Vagina (tissue), 2 donors: ENCODE data around the gene C7orf33. TPM values are rescaled to one million over a fixed set of nuclear protein-coding genes. Genes with fewer than 3 reads are reported as not detected.

Source experiments
- DNase-seq, 2 donors: peaks; one replicate each; pipeline ENCODE4 v3.0.0-alpha.2; 2017; ENCODE audit errors: extremely low spot score in 2 of 2
- H3K27ac ChIP-seq: fragments of 200-600 bp; sonication (generic); one replicate; pipeline ENCODE4 v1.5.1; 2019
- H3K27me3 ChIP-seq: fragments of 200-600 bp; sonication (generic); one replicate; pipeline ENCODE4 v1.5.1; 2019
- H3K36me3 ChIP-seq, 2 donors: fragments of 200-600 bp; sonication (generic); one replicate each; pipeline ENCODE4 v1.5.1; 2017 to 2019
- H3K4me1 ChIP-seq: fragments of 200-600 bp; sonication (generic); one replicate; pipeline ENCODE4 v1.5.1; 2019
- H3K4me3 ChIP-seq, 2 donors: fragments of 200-600 bp; sonication (generic); 1 replicate in 1 of 2; 2 replicates in 1 of 2; pipeline ENCODE4 v1.5.1; 2016 to 2019
- H3K9me3 ChIP-seq: fragments of 200-600 bp; sonication (generic); one replicate; pipeline ENCODE4 v1.5.1; 2019
- POLR2A ChIP-seq, 2 donors: fragments of 450-650 bp; IDR thresholded peaks; one replicate each; pipeline ENCODE4 v1.6.1; 2017; ENCODE audit warnings: antibody characterized with exemption in 2 of 2, mild to moderate bottlenecking in 2 of 2, moderate library complexity in 2 of 2
- POLR2AphosphoS5 ChIP-seq, 2 donors: sonication (generic); formaldehyde crosslinking; IDR thresholded peaks; one replicate each; pipeline ENCODE4 v1.9.0; 2017; ENCODE audit warnings: antibody characterized with exemption in 2 of 2, mild to moderate bottlenecking in 2 of 2, low read depth in 1 of 2; ENCODE audit not compliant: insufficient read depth in 1 of 2
- intact Hi-C: fragments of 100-400 bp; cut with DNase I; formaldehyde crosslinking; loops from one replicate; pipeline ENCODE4 v1.15.1; 2023
- total RNA-seq: library from RNA; depleted of rRNA; stranded (reverse); fragments of >200 nt; gene quantifications from one replicate; pipeline ENCODE4 v1.2.3, GENCODE V29; 2016
- TF ChIP-seq, protein P1 (sequence below), 3 experiments: fragments of 450-650 bp in 2 of 3; fragments of 200-600 bp in 1 of 3; sonication (generic) in 1 of 3; IDR thresholded peaks; one replicate each; pipeline ENCODE4 v1.5.1; 2017 to 2019; ENCODE audit warnings: antibody characterized with exemption in 3 of 3, mild to moderate bottlenecking in 2 of 3, moderate library complexity in 2 of 3

Gene C7orf33
- total RNA-seq, 1 donor from 2014 or later, result not detected

DNA sequence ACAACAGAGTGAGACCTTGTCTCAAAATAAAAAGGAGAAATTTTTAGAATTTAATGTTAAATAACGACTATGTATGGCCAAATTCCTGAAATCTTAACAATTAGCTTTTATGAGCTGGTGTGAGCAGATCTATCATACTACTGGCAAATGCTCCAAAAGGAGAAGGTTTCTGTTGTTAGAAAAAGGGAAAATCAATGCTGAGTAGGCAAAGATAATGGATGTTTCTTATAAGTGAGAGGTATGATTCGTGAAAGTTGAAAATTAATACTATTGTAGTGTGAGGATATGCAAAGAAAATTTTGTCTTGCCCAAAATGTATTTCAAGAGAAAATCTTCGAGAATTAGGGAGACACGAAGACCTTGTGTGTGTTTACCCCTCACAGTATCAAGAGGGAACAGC, 67.4 kb downstream of the C7orf33 start:
- Histone ChIP-seq H3K9me3 (no peaks in the 10 kb centered on the region), H3K27me3 (no peaks in the 10 kb centered on the region), H3K4me3 (no peak overlapping the region), H3K36me3 (no peaks in the 10 kb centered on the region), H3K4me1 (no peaks in the 10 kb centered on the region), H3K27ac (no peak overlapping the region)
- DNase-seq, result no peak
- TF ChIP-seq, protein P1, sequence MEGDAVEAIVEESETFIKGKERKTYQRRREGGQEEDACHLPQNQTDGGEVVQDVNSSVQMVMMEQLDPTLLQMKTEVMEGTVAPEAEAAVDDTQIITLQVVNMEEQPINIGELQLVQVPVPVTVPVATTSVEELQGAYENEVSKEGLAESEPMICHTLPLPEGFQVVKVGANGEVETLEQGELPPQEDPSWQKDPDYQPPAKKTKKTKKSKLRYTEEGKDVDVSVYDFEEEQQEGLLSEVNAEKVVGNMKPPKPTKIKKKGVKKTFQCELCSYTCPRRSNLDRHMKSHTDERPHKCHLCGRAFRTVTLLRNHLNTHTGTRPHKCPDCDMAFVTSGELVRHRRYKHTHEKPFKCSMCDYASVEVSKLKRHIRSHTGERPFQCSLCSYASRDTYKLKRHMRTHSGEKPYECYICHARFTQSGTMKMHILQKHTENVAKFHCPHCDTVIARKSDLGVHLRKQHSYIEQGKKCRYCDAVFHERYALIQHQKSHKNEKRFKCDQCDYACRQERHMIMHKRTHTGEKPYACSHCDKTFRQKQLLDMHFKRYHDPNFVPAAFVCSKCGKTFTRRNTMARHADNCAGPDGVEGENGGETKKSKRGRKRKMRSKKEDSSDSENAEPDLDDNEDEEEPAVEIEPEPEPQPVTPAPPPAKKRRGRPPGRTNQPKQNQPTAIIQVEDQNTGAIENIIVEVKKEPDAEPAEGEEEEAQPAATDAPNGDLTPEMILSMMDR (IDR thresholded peaks at IDR 0.05), result no peak
- intact Hi-C loops, result loop anchor here (2.0 kb wide), 1 partner anchor 45 kb away; no protein-coding TSS in a partner anchor

DNA sequence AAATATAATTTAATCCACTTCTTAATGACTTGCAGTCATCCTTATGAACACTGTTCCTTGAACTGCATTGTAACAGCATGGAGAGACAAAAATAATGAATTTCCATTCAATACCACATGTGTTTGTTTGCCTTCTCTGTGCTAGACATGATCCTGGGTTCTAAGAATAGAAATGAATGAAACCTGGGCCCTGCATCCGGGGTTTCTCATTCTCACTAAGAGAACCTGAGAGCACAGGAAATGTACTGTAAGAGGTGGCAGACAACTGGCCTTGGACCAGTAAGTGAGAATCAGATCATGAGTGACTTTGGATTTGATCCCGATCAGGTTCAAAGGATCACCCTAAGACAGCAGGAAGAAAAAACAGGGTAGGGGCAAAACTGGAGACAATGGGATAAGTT, 70.9 kb downstream of the C7orf33 start:
- no peak for DNase-seq
- H3K27me3 ChIP-seq, result no peaks in the 10 kb centered on the region
- intact Hi-C loops, result no loop called here
- no peak overlapping the region for H3K4me3 ChIP-seq
- no peak overlapping the region for H3K27ac ChIP-seq
- no peaks in the 10 kb centered on the region for H3K36me3 ChIP-seq
- TF ChIP-seq POLR2A (IDR thresholded peaks at IDR 0.05) (no peak), POLR2AphosphoS5 (IDR thresholded peaks at IDR 0.05; ENCODE audit: insufficient read depth in 1 of 2, low read depth in 1 of 2) (no peak)
- TF ChIP-seq, protein P1 (IDR thresholded peaks at IDR 0.05), result no peak
- no peaks in the 10 kb centered on the region for H3K9me3 ChIP-seq
- H3K4me1 ChIP-seq, result no peaks in the 10 kb centered on the region

DNA sequence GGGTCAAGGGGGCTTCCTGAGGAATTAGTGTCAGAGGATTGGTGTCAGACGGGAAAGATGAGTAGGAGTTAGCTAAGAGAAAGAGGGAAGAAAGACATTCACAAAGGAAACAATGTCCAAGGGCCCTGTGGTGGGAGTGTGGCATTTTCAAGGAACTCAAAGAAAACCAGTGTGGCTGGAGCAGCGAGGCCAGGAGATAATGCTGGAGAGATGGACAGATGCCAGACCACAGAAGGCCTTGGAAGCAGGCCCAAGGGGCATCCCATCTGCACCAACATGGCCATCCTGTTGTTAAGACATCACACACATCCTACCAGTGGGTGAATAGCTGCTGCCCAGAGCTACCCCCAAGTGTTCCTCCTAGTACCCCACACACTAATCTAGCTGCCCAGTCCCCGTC, 72.1 kb downstream of the C7orf33 start:
- no peaks in the 10 kb centered on the region for H3K9me3 ChIP-seq
- no peaks in the 10 kb centered on the region for H3K27me3 ChIP-seq
- no peak overlapping the region for H3K4me3 ChIP-seq
- TF ChIP-seq, protein P1 (IDR thresholded peaks at IDR 0.05), result no peak
- no peak for TF ChIP-seq POLR2A (IDR thresholded peaks at IDR 0.05)
- intact Hi-C loops, result no loop called here
- no peaks in the 10 kb centered on the region for H3K36me3 ChIP-seq
- DNase-seq, result no peak
- no peaks in the 10 kb centered on the region for H3K4me1 ChIP-seq
- H3K27ac ChIP-seq, result no peak overlapping the region

DNA sequence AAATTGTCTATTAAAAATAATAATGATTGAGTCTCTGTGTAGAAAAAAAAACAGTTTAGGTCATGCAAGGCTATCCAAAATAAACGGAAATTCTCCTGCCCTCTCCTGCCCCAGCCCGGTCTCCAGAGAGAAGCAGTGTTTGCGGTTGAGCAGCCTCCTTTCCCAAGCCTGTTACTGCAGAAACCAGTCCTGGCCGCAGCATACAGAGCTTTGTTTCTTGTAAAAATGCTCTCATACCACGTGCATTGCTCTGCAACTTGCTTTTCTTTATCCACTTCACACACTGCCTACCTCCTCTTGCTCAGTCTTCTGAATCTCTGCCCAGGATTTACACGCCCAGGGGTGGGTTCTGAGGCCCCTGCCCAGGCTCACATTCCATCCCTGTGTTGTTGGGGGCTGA, 73.8 kb downstream of the C7orf33 start:
- Histone ChIP-seq H3K4me3 (no peak overlapping the region), H3K4me1 (no peaks in the 10 kb centered on the region), H3K27ac (no peak overlapping the region), H3K27me3 (no peaks in the 10 kb centered on the region), H3K9me3 (no peaks in the 10 kb centered on the region), H3K36me3 (no peaks in the 10 kb centered on the region)
- DNase-seq, result no peak
- intact Hi-C loops, result no loop called here
- TF ChIP-seq, protein P1 (IDR thresholded peaks at IDR 0.05), result no peak
- TF ChIP-seq POLR2AphosphoS5 (IDR thresholded peaks at IDR 0.05; ENCODE audit: insufficient read depth in 1 of 2, low read depth in 1 of 2) (no peak), POLR2A (IDR thresholded peaks at IDR 0.05) (no peak)

DNA sequence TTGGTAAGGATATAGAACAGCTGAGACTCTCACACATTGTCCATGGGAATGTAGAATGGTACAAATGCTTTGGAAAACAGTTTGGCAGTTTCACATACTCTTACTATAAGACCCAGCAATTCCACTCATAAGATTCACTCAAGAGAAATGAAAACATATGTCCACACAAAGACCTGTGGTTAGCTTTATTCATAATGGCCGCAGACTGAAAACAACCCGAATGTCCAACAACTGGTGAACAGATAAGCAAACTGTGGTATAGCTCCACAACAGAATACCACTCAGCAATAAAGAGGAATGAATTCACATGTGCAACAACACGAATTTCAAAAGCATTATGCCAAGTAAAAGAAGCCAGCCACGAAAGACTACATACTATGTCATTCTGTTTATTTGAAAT, 74.7 kb downstream of the C7orf33 start:
- H3K9me3 ChIP-seq, result no peaks in the 10 kb centered on the region
- H3K4me1 ChIP-seq, result no peaks in the 10 kb centered on the region
- no peaks in the 10 kb centered on the region for H3K36me3 ChIP-seq
- TF ChIP-seq POLR2AphosphoS5 (IDR thresholded peaks at IDR 0.05; ENCODE audit: insufficient read depth in 1 of 2, low read depth in 1 of 2) (no peak), POLR2A (IDR thresholded peaks at IDR 0.05) (no peak)
- TF ChIP-seq, protein P1 (IDR thresholded peaks at IDR 0.05), result no peak
- intact Hi-C loops, result no loop called here
- H3K27me3 ChIP-seq, result no peaks in the 10 kb centered on the region
- no peak overlapping the region for H3K4me3 ChIP-seq
- H3K27ac ChIP-seq, result no peak overlapping the region
- no peak for DNase-seq

Other genes with a start within 250 kb of the C7orf33 start
- 38.5 TPM for gene CUL1, start 108.1 kb downstream of the C7orf33 start, total RNA-seq